CD4-positive, alpha-beta T cell (primary cell): ENCODE data around the gene ATP6V0E2. TPM values are rescaled to one million over a fixed set of nuclear protein-coding genes. Genes with fewer than 3 reads are reported as not detected.
A peak's percentile ranks its signal among the peaks of the same experiment; 100 is the strongest.

Experiments used
- ATAC-seq: fragments of 200-7000 bp; cut with Tn5 transposase; one replicate; pipeline ENCODE4 v1.10.0; 2022; ENCODE audit warnings: mild to moderate bottlenecking; ENCODE audit not compliant: poor library complexity
- CTCF ChIA-PET: fragments of 350-600 bp; sonication (Branson Sonifier 250); formaldehyde crosslinking; loops from one replicate; lab custom pipeline; 2021; ENCODE audit warnings: antibody characterized with exemption, inconsistent platforms; lab: Charles Lee
- POLR2A ChIA-PET: fragments of 350-600 bp; sonication (Branson Sonifier 250); formaldehyde crosslinking; loops from one replicate; lab custom pipeline; 2021; ENCODE audit warnings: antibody characterized with exemption, inconsistent platforms; lab: Charles Lee
- DNase-seq, 14 experiments: peaks; one replicate each; pipeline ENCODE4 v3.0.0-alpha.2; 2013 to 2020; ENCODE audit warnings: mixed read lengths in 2 of 14
- H3K27ac ChIP-seq, 2 donors: one replicate each; pipeline versions ENCODE4 v1.5.1 to v1.7.0; 2013; ENCODE audit warnings: low read length in 2 of 2, low read depth in 1 of 2, mild to moderate bottlenecking in 1 of 2
- H3K27me3 ChIP-seq, 2 experiments: 1 replicate in 1 of 2; 2 replicates in 1 of 2; pipeline versions ENCODE4 v1.6.1 to v1.7.0; 2013; ENCODE audit warnings: low read length in 2 of 2, control low read depth in 1 of 2, mild to moderate bottlenecking in 1 of 2, moderate library complexity in 1 of 2; ENCODE audit not compliant: insufficient read depth in 2 of 2, control insufficient read depth in 1 of 2
- H3K36me3 ChIP-seq: one replicate; pipeline ENCODE4 v1.6.1; 2013; ENCODE audit warnings: low read length, control low read depth; ENCODE audit not compliant: insufficient read depth
- H3K4me1 ChIP-seq: one replicate; pipeline ENCODE4 v1.6.1; 2013; ENCODE audit warnings: low read length, control low read depth; ENCODE audit not compliant: insufficient read depth
- H3K4me3 ChIP-seq: one replicate; pipeline ENCODE4 v1.5.1; 2013; ENCODE audit warnings: mild to moderate bottlenecking, low read length, moderate library complexity
- H3K9me3 ChIP-seq, 2 experiments: 1 replicate in 1 of 2; 2 replicates in 1 of 2; pipeline versions ENCODE4 v1.6.1 to v1.7.0; 2013; ENCODE audit warnings: low read length in 2 of 2, mild to moderate bottlenecking in 2 of 2, control low read depth in 1 of 2, moderate library complexity in 1 of 2; ENCODE audit not compliant: control insufficient read depth in 1 of 2, insufficient read depth in 1 of 2
- H3K27ac Mint-ChIP-seq: one replicate; pipeline ENCODE4 v1.8.0; 2020; ENCODE audit warnings: mixed read lengths
- H3K27me3 Mint-ChIP-seq: one replicate; pipeline ENCODE4 v1.8.0; 2021; ENCODE audit warnings: mixed read lengths
- H3K36me3 Mint-ChIP-seq: one replicate; pipeline ENCODE4 v1.8.0; 2021; ENCODE audit warnings: low read depth, mixed read lengths
- H3K4me1 Mint-ChIP-seq: one replicate; pipeline ENCODE4 v1.8.0; 2021; ENCODE audit warnings: low read depth, mixed read lengths
- H3K4me3 Mint-ChIP-seq: one replicate; pipeline ENCODE4 v1.8.0; 2020; ENCODE audit warnings: mild to moderate bottlenecking, mixed read lengths
- H3K9me3 Mint-ChIP-seq: one replicate; pipeline ENCODE4 v1.8.0; 2020; ENCODE audit warnings: mixed read lengths
- CTCF ChIP-seq: fragments of 200-600 bp; IDR thresholded peaks from one replicate; pipeline ENCODE4 v1.8.0; 2022; ENCODE audit warnings: antibody characterized with exemption, mild to moderate bottlenecking
- intact Hi-C, 2 experiments: fragments of 100-400 bp; cut with DNase I in 1 of 2; cut with micrococcal nuclease in 1 of 2; formaldehyde crosslinking; loops; one replicate each; pipeline versions ENCODE4 v1.15.1 to v1.9.0; 2023 to 2025; cut with DNase I, micrococcal nuclease
- total RNA-seq, 174 experiments: library from RNA in 2 of 174; stranded (reverse) in 2 of 174; gene quantifications; one replicate each; pipeline ENCODE4 v1.2.3 and lab custom pipeline; 2021 to 2026

The ATP6V0E2 gene
- total RNA-seq, 2 experiments from 2014 or later = 23.2 to 24.9 TPM

- Mint-ChIP-seq H3K4me1 (peaks cover 11% of the 10 kb centered on the region), H3K27me3 (no peaks in the 10 kb centered on the region), H3K36me3 (peaks cover 61% of the 10 kb centered on the region), H3K9me3 (no peaks in the 10 kb centered on the region), H3K4me3 (no peak overlapping the region), H3K27ac (no peak overlapping the region)
- intact Hi-C loops = loop anchor here (2.0 to 10.0 kb wide), 4 partner anchors 76 to 394 kb away; no protein-coding TSS in a partner anchor
- H3K27me3 ChIP-seq = no peaks in the 10 kb centered on the region
- H3K36me3 ChIP-seq = peaks cover 34% of the 10 kb centered on the region
- DNase-seq (peak in 1 of 14 experiments; percentile 5), ATAC-seq (no peak)
- H3K9me3 ChIP-seq = no peaks in the 10 kb centered on the region
- H3K4me1 ChIP-seq = peaks cover 11% of the 10 kb centered on the region
- H3K4me3 ChIP-seq = no peak overlapping the region
- no peak for TF ChIP-seq CTCF
- no peak overlapping the region for H3K27ac ChIP-seq
- ChIA-PET CTCF (interaction anchor here (0.5 to 1.6 kb wide), 12 partner anchors 8 to 357 kb away, joined by 3 to 8 read pairs (median 3); no protein-coding TSS in a partner anchor), POLR2A (interaction anchor here (1.0 to 2.1 kb wide), 5 partner anchors 11 to 45 kb away, joined by 3 to 6 read pairs (median 6); partner anchors contain the start of gene ZNF862)
Measured at GRCh38 chr7:149883048-149883438, 9.3 kb downstream of the ATP6V0E2 start.

GRCh38 chr7:149883452-149883861 lies 9.7 kb downstream of the ATP6V0E2 start:
- H3K36me3 Mint-ChIP-seq = peaks cover 59% of the 10 kb centered on the region

GRCh38 chr7:149884016-149884415 lies 10.2 kb downstream of the ATP6V0E2 start:
- Histone ChIP-seq H3K4me3 (no peak overlapping the region), H3K27me3 (no peaks in the 10 kb centered on the region), H3K4me1 (peaks cover 10% of the 10 kb centered on the region), H3K36me3 (peaks cover 25% of the 10 kb centered on the region), H3K27ac (no peak overlapping the region), H3K9me3 (no peaks in the 10 kb centered on the region)
- Mint-ChIP-seq H3K4me1 (peaks cover 11% of the 10 kb centered on the region), H3K9me3 (no peaks in the 10 kb centered on the region), H3K4me3 (no peak overlapping the region), H3K27me3 (no peaks in the 10 kb centered on the region), H3K36me3 (peaks cover 55% of the 10 kb centered on the region), H3K27ac (no peak overlapping the region)
- intact Hi-C loops = loop anchor here (5.0 to 10.0 kb wide), 3 partner anchors 161 to 393 kb away; no protein-coding TSS in a partner anchor
- no peak for TF ChIP-seq CTCF
- POLR2A ChIA-PET = interaction anchor here (1.0 to 2.1 kb wide), 5 partner anchors 12 to 46 kb away, joined by 3 to 6 read pairs (median 6); partner anchors contain the start of gene ZNF862
- no peak for DNase-seq
- CTCF ChIA-PET = interaction anchor here (0.7 to 1.6 kb wide), 8 partner anchors 12 to 112 kb away, joined by 3 to 8 read pairs (median 4); no protein-coding TSS in a partner anchor
- ATAC-seq = no peak

More at GRCh38 chr7:149883452-149883861, 9.7 kb downstream of the ATP6V0E2 start:
- peak in 11 of 14 experiments; percentile 31 to 75 (median 54) for DNase-seq
- intact Hi-C loops = loop anchor here (2.0 to 10.0 kb wide), 4 partner anchors 77 to 394 kb away; no protein-coding TSS in a partner anchor
- H3K27me3 Mint-ChIP-seq = no peaks in the 10 kb centered on the region
- H3K9me3 Mint-ChIP-seq = no peaks in the 10 kb centered on the region
- H3K4me3 ChIP-seq = no peak overlapping the region
- ATAC-seq = peak; percentile 80
- peaks cover 10% of the 10 kb centered on the region for H3K4me1 ChIP-seq
- no peaks in the 10 kb centered on the region for H3K9me3 ChIP-seq
- no peak overlapping the region for H3K27ac Mint-ChIP-seq
- peaks cover 30% of the 10 kb centered on the region for H3K36me3 ChIP-seq
- CTCF ChIA-PET = interaction anchor here (0.5 to 1.6 kb wide), 13 partner anchors 9 to 357 kb away, joined by 3 to 8 read pairs (median 3); no protein-coding TSS in a partner anchor
- H3K4me1 Mint-ChIP-seq = peaks cover 11% of the 10 kb centered on the region
- H3K27ac ChIP-seq = no peak overlapping the region
- POLR2A ChIA-PET = interaction anchor here (1.0 to 2.1 kb wide), 5 partner anchors 12 to 45 kb away, joined by 3 to 6 read pairs (median 6); partner anchors contain the start of gene ZNF862
- H3K4me3 Mint-ChIP-seq = no peak overlapping the region
- H3K27me3 ChIP-seq = no peaks in the 10 kb centered on the region
- peak; percentile 76 for TF ChIP-seq CTCF
